ENCODE results near the gene CNOT9.
"Not testable (repeated sequence)": the region's sequence is repeated elsewhere in the genome, so short reads cannot be mapped to it uniquely, and the experiment has no call there.

Gene CNOT9

GRCh38 chr2:218547978-218548377, 20.7 kb upstream of the CNOT9 start:
- Histone ChIP-seq H3K4me3 (IDR thresholded peaks at IDR 0.05; ENCODE audit: insufficient read depth, low read depth, low read length) (no peak overlapping the region), H3K79me2 (ENCODE audit: insufficient read depth, low read depth) (no peaks in the 10 kb centered on the region), H3K4me2 (no peak overlapping the region), H3K36me3 (ENCODE audit: insufficient read depth) (peaks cover under 1% of the 10 kb centered on the region; the same call in 1 of the 2 replicates), H3K9ac (no peak overlapping the region), H3K4me1 (ENCODE audit: low read depth, poor library complexity, severe bottlenecking) (no peaks in the 10 kb centered on the region), H3K27me3 (ENCODE audit: insufficient read depth, low read depth) (no peaks in the 10 kb centered on the region), H4K20me1 (ENCODE audit: insufficient read depth) (no peaks in the 10 kb centered on the region), H2AFZ (ENCODE audit: low read depth) (no peak overlapping the region), H3K27ac (no peak overlapping the region)
- TF ChIP-seq, protein P1, sequence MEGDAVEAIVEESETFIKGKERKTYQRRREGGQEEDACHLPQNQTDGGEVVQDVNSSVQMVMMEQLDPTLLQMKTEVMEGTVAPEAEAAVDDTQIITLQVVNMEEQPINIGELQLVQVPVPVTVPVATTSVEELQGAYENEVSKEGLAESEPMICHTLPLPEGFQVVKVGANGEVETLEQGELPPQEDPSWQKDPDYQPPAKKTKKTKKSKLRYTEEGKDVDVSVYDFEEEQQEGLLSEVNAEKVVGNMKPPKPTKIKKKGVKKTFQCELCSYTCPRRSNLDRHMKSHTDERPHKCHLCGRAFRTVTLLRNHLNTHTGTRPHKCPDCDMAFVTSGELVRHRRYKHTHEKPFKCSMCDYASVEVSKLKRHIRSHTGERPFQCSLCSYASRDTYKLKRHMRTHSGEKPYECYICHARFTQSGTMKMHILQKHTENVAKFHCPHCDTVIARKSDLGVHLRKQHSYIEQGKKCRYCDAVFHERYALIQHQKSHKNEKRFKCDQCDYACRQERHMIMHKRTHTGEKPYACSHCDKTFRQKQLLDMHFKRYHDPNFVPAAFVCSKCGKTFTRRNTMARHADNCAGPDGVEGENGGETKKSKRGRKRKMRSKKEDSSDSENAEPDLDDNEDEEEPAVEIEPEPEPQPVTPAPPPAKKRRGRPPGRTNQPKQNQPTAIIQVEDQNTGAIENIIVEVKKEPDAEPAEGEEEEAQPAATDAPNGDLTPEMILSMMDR (conservative IDR thresholded peaks at IDR 0.05; ENCODE audit: low read depth, low read length) = no peak

DNA sequence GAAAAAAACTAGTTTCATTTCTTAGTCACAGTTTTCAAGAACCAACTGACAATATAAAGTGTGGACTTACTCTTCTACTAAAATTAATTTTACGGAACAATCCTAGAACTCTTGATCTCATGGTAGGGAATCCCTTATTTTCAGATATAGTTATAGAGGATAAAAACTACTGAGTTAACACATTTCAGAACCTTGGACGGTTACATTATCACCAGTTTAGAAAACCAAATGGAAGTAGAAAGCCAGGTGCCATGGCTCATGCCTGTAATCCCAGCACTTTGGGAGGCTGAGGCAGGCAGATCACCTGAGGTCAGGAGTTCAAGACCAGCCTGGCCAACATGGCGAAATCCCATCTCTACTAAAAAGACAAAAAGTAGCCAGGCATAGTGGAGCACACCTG, 14.4 kb upstream of the CNOT9 start:
- H3K79me2 ChIP-seq (ENCODE audit: insufficient read depth, low read depth); H3K4me1 ChIP-seq (ENCODE audit: low read depth, poor library complexity, severe bottlenecking); H3K9ac ChIP-seq; H3K27ac ChIP-seq; H2AFZ ChIP-seq (ENCODE audit: low read depth); H4K20me1 ChIP-seq (ENCODE audit: insufficient read depth); H3K27me3 ChIP-seq (ENCODE audit: insufficient read depth, low read depth); H3K4me3 ChIP-seq (IDR thresholded peaks at IDR 0.05; ENCODE audit: insufficient read depth, low read depth, low read length); H3K36me3 ChIP-seq (ENCODE audit: insufficient read depth); H3K4me2 ChIP-seq: not testable (repeated sequence)

GRCh38 chr2:218555527-218555926, 13.1 kb upstream of the CNOT9 start:
- Histone ChIP-seq H3K4me3 (IDR thresholded peaks at IDR 0.05; ENCODE audit: insufficient read depth, low read depth, low read length) (no peak overlapping the region), H3K79me2 (ENCODE audit: insufficient read depth, low read depth) (no peaks in the 10 kb centered on the region), H4K20me1 (ENCODE audit: insufficient read depth) (no peaks in the 10 kb centered on the region), H3K9ac (no peak overlapping the region), H3K4me2 (no peak overlapping the region), H2AFZ (ENCODE audit: low read depth) (no peak overlapping the region), H3K27me3 (ENCODE audit: insufficient read depth, low read depth) (no peaks in the 10 kb centered on the region), H3K27ac (no peak overlapping the region), H3K36me3 (ENCODE audit: insufficient read depth) (no peaks in the 10 kb centered on the region; the same call in 1 of the 2 replicates), H3K4me1 (ENCODE audit: low read depth, poor library complexity, severe bottlenecking) (no peaks in the 10 kb centered on the region)
- TF ChIP-seq, protein P1 (conservative IDR thresholded peaks at IDR 0.05; ENCODE audit: low read depth, low read length) = no peak

GRCh38 chr2:218557941-218558340, 10.7 kb upstream of the CNOT9 start:
- no peaks in the 10 kb centered on the region for H4K20me1 ChIP-seq (ENCODE audit: insufficient read depth)
- TF ChIP-seq, protein P1 (conservative IDR thresholded peaks at IDR 0.05; ENCODE audit: low read depth, low read length) = no peak
- no peak overlapping the region for H2AFZ ChIP-seq (ENCODE audit: low read depth)
- H3K79me2 ChIP-seq (ENCODE audit: insufficient read depth, low read depth) = no peaks in the 10 kb centered on the region; the same call in 1 of the 2 replicates
- no peak overlapping the region for H3K9ac ChIP-seq
- no peaks in the 10 kb centered on the region; the same call in 1 of the 2 replicates for H3K36me3 ChIP-seq (ENCODE audit: insufficient read depth)
- H3K27ac ChIP-seq = no peak overlapping the region
- H3K27me3 ChIP-seq (ENCODE audit: insufficient read depth, low read depth) = no peaks in the 10 kb centered on the region
- no peaks in the 10 kb centered on the region for H3K4me1 ChIP-seq (ENCODE audit: low read depth, poor library complexity, severe bottlenecking)
- no peak overlapping the region for H3K4me3 ChIP-seq (IDR thresholded peaks at IDR 0.05; ENCODE audit: insufficient read depth, low read depth, low read length)
- H3K4me2 ChIP-seq = no peak overlapping the region

DNA sequence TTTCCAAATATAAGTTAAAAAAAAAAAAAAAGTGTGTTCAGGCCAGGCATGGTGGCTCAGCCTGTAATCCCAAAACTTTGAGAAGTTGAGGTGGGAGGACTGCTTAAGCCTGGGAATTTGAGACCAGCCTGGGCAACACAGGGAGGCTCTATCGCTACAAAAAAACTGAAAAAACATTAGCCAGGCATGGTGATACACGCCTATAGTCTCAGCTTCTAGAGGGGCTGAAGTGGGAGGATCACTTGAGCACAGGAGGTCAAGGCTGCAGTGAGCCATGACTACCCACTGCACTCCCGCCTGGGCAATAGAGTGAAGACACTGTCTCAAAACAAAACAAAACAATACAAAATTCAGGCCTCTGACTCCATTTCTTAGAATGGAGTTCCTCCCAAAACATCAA, 9.7 kb upstream of the CNOT9 start:
- Histone ChIP-seq H4K20me1 (ENCODE audit: insufficient read depth) (no peaks in the 10 kb centered on the region), H3K4me1 (ENCODE audit: low read depth, poor library complexity, severe bottlenecking) (no peaks in the 10 kb centered on the region), H3K4me2 (no peak overlapping the region), H3K27me3 (ENCODE audit: insufficient read depth, low read depth) (no peaks in the 10 kb centered on the region), H3K36me3 (ENCODE audit: insufficient read depth) (no peaks in the 10 kb centered on the region), H3K9ac (no peak overlapping the region), H3K27ac (no peak overlapping the region), H2AFZ (ENCODE audit: low read depth) (no peak overlapping the region), H3K4me3 (IDR thresholded peaks at IDR 0.05; ENCODE audit: insufficient read depth, low read depth, low read length) (no peak overlapping the region), H3K79me2 (ENCODE audit: insufficient read depth, low read depth) (no peaks in the 10 kb centered on the region; the same call in 1 of the 2 replicates)
- TF ChIP-seq, protein P1 (conservative IDR thresholded peaks at IDR 0.05; ENCODE audit: low read depth, low read length) = no peak

All from KMS-11 (cell line).